OCI-LY1 (cell line): ENCODE results near the gene SMIM3.

Experiments used
- H2AFZ ChIP-seq: fragments of 200-600 bp; sonication (generic), shearing (Covaris generic); 2 replicates; pipeline ENCODE4 v1.6.0; 2014; ENCODE audit warnings: antibody characterized with exemption, mild to moderate bottlenecking, low read length
- H3F3A ChIP-seq: fragments of 200-600 bp; sonication (generic), shearing (Covaris generic); 2 replicates; pipeline ENCODE4 v1.6.0; 2014; ENCODE audit warnings: mild to moderate bottlenecking, antibody characterized with exemption, low read length, moderate library complexity; ENCODE audit not compliant: insufficient read depth
- H3K27ac ChIP-seq: fragments of 200-600 bp; sonication (generic); 2 replicates; pipeline ENCODE4 v1.5.1; 2014; ENCODE audit warnings: low read length, mixed run types, mild to moderate bottlenecking, low read depth; ENCODE audit not compliant: poor library complexity, severe bottlenecking
- H3K27me3 ChIP-seq: fragments of 200-600 bp; sonication (generic); 2 replicates; pipeline ENCODE4 v1.6.0; 2014; ENCODE audit warnings: antibody characterized with exemption, mild to moderate bottlenecking, low read length, moderate library complexity; ENCODE audit not compliant: insufficient read depth
- H3K36me3 ChIP-seq: fragments of 200-600 bp; sonication (generic); 2 replicates; pipeline ENCODE4 v1.6.1; 2014; ENCODE audit warnings: mild to moderate bottlenecking, antibody characterized with exemption, low read length, moderate library complexity, mixed read lengths; ENCODE audit not compliant: insufficient read depth
- H3K4me1 ChIP-seq: fragments of 200-600 bp; sonication (generic); 2 replicates; pipeline ENCODE4 v1.5.1; 2014; ENCODE audit warnings: mild to moderate bottlenecking, low read length, moderate library complexity; ENCODE audit not compliant: insufficient read depth, severe bottlenecking
- H3K4me2 ChIP-seq: fragments of 200-600 bp; sonication (generic), shearing (Covaris generic); 2 replicates; pipeline ENCODE4 v1.6.1; 2014; ENCODE audit warnings: low read length
- H3K4me3 ChIP-seq: fragments of 200-600 bp; sonication (generic); 2 replicates; pipeline ENCODE4 v1.5.1; 2014; ENCODE audit warnings: low read length, low read depth, mild to moderate bottlenecking, mixed read lengths; ENCODE audit not compliant: poor library complexity, severe bottlenecking
- H3K79me2 ChIP-seq: fragments of 200-600 bp; shearing (Covaris generic); 2 replicates; pipeline ENCODE4 v1.6.1; 2016; ENCODE audit warnings: mixed run types, low read length, mixed read lengths; ENCODE audit not compliant: insufficient read depth
- H3K9ac ChIP-seq: fragments of 200-600 bp; sonication (generic), shearing (Covaris generic); 2 replicates; pipeline ENCODE4 v1.6.1; 2014; ENCODE audit warnings: mild to moderate bottlenecking, low read length, mixed read lengths
- H3K9me2 ChIP-seq: fragments of 200-600 bp; sonication (generic), shearing (Covaris generic); 2 replicates; pipeline ENCODE4 v1.6.1; 2014; ENCODE audit warnings: low read depth, mild to moderate bottlenecking, low read length, mixed read lengths
- H3K9me3 ChIP-seq: fragments of 200-600 bp; shearing (Covaris generic); 2 replicates; pipeline ENCODE4 v1.6.1; 2014; ENCODE audit warnings: low read length, mixed read lengths
- H4K20me1 ChIP-seq: fragments of 200-600 bp; sonication (generic), shearing (Covaris generic); 2 replicates; pipeline ENCODE4 v1.6.0; 2016; ENCODE audit warnings: mild to moderate bottlenecking, low read length; ENCODE audit not compliant: insufficient read depth
- EZH2 ChIP-seq: fragments of 200-600 bp; sonication (generic), shearing (Covaris generic); IDR thresholded peaks from 2 replicates; pipeline ENCODE4 v1.8.0; 2017; ENCODE audit warnings: borderline replicate concordance, mixed run types, mild to moderate bottlenecking, antibody characterized with exemption, low read length, moderate library complexity, mixed read lengths
- TF ChIP-seq, protein P1 (sequence below): fragments of 200-600 bp; sonication (generic), shearing (Covaris generic); IDR thresholded peaks from 2 replicates; pipeline ENCODE4 v1.5.1; 2017; ENCODE audit warnings: mild to moderate bottlenecking, antibody characterized with exemption, low read length, moderate library complexity, mixed read lengths

Gene SMIM3

DNA sequence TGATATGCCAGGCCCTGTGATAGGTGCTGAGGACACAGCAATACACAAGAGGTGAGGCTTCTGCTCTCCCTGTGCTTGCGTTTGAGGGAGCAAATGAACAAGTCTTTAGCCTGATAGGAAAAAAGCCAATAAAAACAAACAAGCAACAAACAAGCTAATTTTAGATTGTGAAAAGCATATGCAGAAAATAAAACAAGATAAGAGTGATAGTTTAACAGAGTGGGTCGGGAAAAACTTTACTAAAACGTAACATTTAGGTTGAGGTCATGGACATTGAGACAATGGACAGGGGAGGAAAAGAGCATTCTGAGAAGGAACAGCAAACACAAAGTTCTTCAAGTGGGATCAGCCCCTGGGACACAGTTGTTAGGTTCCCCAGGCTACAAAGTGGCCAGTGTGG lies 4.3 kb downstream of the SMIM3 start:
- Histone ChIP-seq H3K79me2 (no peaks in the 10 kb centered on the region), H3K27me3 (no peaks in the 10 kb centered on the region), H3K4me3 (no peak overlapping the region), H3K36me3 (no peaks in the 10 kb centered on the region), H3K4me2 (no peak overlapping the region), H3F3A (no peaks in the 10 kb centered on the region), H3K27ac (no peak overlapping the region), H2AFZ (no peak overlapping the region), H4K20me1 (no peaks in the 10 kb centered on the region), H3K9ac (no peak overlapping the region), H3K4me1 (peaks cover 12% of the 10 kb centered on the region), H3K9me3 (no peaks in the 10 kb centered on the region), H3K9me2 (no peaks in the 10 kb centered on the region)
- TF ChIP-seq, protein P1, sequence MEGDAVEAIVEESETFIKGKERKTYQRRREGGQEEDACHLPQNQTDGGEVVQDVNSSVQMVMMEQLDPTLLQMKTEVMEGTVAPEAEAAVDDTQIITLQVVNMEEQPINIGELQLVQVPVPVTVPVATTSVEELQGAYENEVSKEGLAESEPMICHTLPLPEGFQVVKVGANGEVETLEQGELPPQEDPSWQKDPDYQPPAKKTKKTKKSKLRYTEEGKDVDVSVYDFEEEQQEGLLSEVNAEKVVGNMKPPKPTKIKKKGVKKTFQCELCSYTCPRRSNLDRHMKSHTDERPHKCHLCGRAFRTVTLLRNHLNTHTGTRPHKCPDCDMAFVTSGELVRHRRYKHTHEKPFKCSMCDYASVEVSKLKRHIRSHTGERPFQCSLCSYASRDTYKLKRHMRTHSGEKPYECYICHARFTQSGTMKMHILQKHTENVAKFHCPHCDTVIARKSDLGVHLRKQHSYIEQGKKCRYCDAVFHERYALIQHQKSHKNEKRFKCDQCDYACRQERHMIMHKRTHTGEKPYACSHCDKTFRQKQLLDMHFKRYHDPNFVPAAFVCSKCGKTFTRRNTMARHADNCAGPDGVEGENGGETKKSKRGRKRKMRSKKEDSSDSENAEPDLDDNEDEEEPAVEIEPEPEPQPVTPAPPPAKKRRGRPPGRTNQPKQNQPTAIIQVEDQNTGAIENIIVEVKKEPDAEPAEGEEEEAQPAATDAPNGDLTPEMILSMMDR, result no peak
- no peak for TF ChIP-seq EZH2

DNA sequence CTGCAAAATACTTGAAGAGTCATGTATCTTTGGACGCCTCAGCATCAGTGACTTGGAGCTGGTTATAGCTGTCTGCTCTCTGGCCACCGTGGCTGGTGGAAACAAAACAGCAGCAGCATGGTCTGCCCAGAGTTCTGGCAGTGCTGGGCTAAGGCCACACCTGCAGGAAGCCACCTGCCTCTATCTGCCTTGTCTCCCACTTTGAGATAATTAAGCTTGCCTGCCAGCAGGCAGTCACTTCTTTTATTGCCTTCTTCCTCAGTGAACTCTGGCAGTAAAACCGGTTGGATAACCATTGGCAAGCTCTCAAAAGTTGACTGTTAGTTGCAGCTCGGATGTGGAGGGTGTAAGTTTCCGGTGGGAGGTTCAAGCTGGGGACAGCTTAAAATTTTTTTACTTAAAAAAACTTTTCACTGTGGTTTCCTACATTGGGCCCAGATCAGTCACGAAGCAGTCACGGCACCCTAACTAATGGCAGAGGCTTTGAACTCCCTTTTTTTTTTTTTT lies 4.9 kb downstream of the SMIM3 start:
- Histone ChIP-seq H3F3A (no peaks in the 10 kb centered on the region), H3K36me3 (no peaks in the 10 kb centered on the region), H3K27ac (no peak overlapping the region), H4K20me1 (no peaks in the 10 kb centered on the region), H3K27me3 (no peaks in the 10 kb centered on the region), H3K4me1 (peaks cover 12% of the 10 kb centered on the region), H3K9me2 (no peaks in the 10 kb centered on the region), H3K4me2 (no peak overlapping the region), H3K4me3 (no peak overlapping the region), H3K9me3 (no peaks in the 10 kb centered on the region), H3K79me2 (no peaks in the 10 kb centered on the region), H3K9ac (no peak overlapping the region), H2AFZ (no peak overlapping the region)
- TF ChIP-seq, protein P1, result no peak
- TF ChIP-seq EZH2, result no peak

DNA sequence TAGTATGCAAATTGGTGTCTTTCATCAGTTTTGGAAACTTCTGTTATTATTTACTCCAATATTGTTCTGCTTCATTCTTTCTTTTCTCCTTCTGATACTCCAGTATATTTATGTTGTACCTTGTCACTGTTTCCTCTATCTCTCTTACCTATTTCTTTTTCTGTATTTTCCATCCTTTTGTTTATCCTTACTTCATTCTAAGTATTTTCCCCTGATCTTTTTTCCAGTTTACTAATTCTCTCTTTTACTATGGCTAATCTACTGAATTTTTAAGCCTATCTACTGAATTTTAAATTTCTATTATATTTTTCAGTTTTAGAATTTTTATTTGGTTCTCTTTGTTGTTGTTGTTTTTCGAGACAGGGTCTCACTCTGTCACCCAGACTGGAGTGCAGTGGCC lies 7.4 kb downstream of the SMIM3 start:
- Histone ChIP-seq H3K9ac (no peak overlapping the region), H3K79me2 (no peaks in the 10 kb centered on the region), H2AFZ (no peak overlapping the region), H3K27me3 (no peaks in the 10 kb centered on the region), H3K9me3 (no peaks in the 10 kb centered on the region), H3K4me2 (no peak overlapping the region), H4K20me1 (no peaks in the 10 kb centered on the region), H3K27ac (no peak overlapping the region), H3K4me1 (no peaks in the 10 kb centered on the region), H3K4me3 (no peak overlapping the region), H3K9me2 (no peaks in the 10 kb centered on the region), H3K36me3 (no peaks in the 10 kb centered on the region), H3F3A (no peaks in the 10 kb centered on the region)
- TF ChIP-seq, protein P1, result no peak
- TF ChIP-seq EZH2, result no peak
